ENCODE measurements around the gene TMEM106C.

- TF ChIP-seq CTCF (IDR thresholded peaks at IDR 0.05), result no peak
- TF ChIP-seq POLR2A (IDR thresholded peaks at IDR 0.05), result no peak
Measured at GRCh38 chr12:47997321-47997720, 33.9 kb downstream of the TMEM106C start.
